ENCODE data around the gene ANO4. TPM values are rescaled to one million over a fixed set of nuclear protein-coding genes. Genes with fewer than 3 reads are reported as not detected.
A peak's percentile ranks its signal among the peaks of the same experiment; 100 is the strongest.

Gene ANO4
- total RNA-seq, 1 donor from 2014 or later, result 7.3 TPM

- no peak for DNase-seq (ENCODE audit: extremely low spot score, unreplicated experiment)
- Mint-ChIP-seq H3K27ac (no peak overlapping the region), H3K36me3 (no peaks in the 10 kb centered on the region), H3K27me3 (peaks cover 10% of the 10 kb centered on the region), H3K9me3 (peaks cover 6% of the 10 kb centered on the region), H3K4me3 (no peak overlapping the region), H3K4me1 (ENCODE audit: unreplicated experiment) (no peaks in the 10 kb centered on the region)
- TF ChIP-seq CTCF (conservative IDR thresholded peaks at IDR 0.05), result no peak
These were observed 76.7 kb downstream of the ANO4 start for GRCh38 chr12:100871195-100871734.

- Mint-ChIP-seq H3K9me3 (peaks cover 6% of the 10 kb centered on the region), H3K27ac (no peak overlapping the region), H3K27me3 (peaks cover 22% of the 10 kb centered on the region), H3K36me3 (no peaks in the 10 kb centered on the region), H3K4me3 (no peak overlapping the region), H3K4me1 (ENCODE audit: unreplicated experiment) (no peaks in the 10 kb centered on the region)
- no peak for DNase-seq (ENCODE audit: extremely low spot score, unreplicated experiment)
- no peak for TF ChIP-seq CTCF (conservative IDR thresholded peaks at IDR 0.05)
These were observed 80.6 kb downstream of the ANO4 start for GRCh38 chr12:100875156-100875555.

- no peak for TF ChIP-seq CTCF (conservative IDR thresholded peaks at IDR 0.05)
These were observed 81.2 kb downstream of the ANO4 start for GRCh38 chr12:100875771-100876170.

GRCh38 chr12:100877776-100878175 lies 83.2 kb downstream of the ANO4 start:
- Mint-ChIP-seq H3K36me3 (no peaks in the 10 kb centered on the region), H3K27me3 (peaks cover 22% of the 10 kb centered on the region), H3K27ac (no peak overlapping the region), H3K4me1 (ENCODE audit: unreplicated experiment) (no peaks in the 10 kb centered on the region), H3K4me3 (no peak overlapping the region), H3K9me3 (peaks cover 6% of the 10 kb centered on the region)
- peak; percentile 65 for TF ChIP-seq CTCF (conservative IDR thresholded peaks at IDR 0.05)
- no peak for DNase-seq (ENCODE audit: extremely low spot score, unreplicated experiment)

More at GRCh38 chr12:100875771-100876170, 81.2 kb downstream of the ANO4 start:
- DNase-seq (ENCODE audit: extremely low spot score, unreplicated experiment), result no peak
- Mint-ChIP-seq H3K4me3 (no peak overlapping the region), H3K36me3 (no peaks in the 10 kb centered on the region), H3K9me3 (peaks cover 6% of the 10 kb centered on the region), H3K4me1 (ENCODE audit: unreplicated experiment) (no peaks in the 10 kb centered on the region), H3K27ac (no peak overlapping the region), H3K27me3 (peaks cover 22% of the 10 kb centered on the region)

- TF ChIP-seq CTCF (conservative IDR thresholded peaks at IDR 0.05), result no peak
- DNase-seq (ENCODE audit: extremely low spot score, unreplicated experiment), result no peak
- Mint-ChIP-seq H3K27ac (no peak overlapping the region), H3K27me3 (peaks cover 32% of the 10 kb centered on the region), H3K36me3 (no peaks in the 10 kb centered on the region), H3K9me3 (no peaks in the 10 kb centered on the region), H3K4me3 (no peak overlapping the region), H3K4me1 (ENCODE audit: unreplicated experiment) (no peaks in the 10 kb centered on the region)
These were observed 100.6 kb downstream of the ANO4 start for GRCh38 chr12:100895192-100895591.

GRCh38 chr12:100896192-100896591 lies 101.6 kb downstream of the ANO4 start:
- Mint-ChIP-seq H3K27me3 (peaks cover 32% of the 10 kb centered on the region), H3K9me3 (no peaks in the 10 kb centered on the region), H3K4me3 (no peak overlapping the region), H3K27ac (no peak overlapping the region), H3K4me1 (ENCODE audit: unreplicated experiment) (no peaks in the 10 kb centered on the region), H3K36me3 (no peaks in the 10 kb centered on the region)
- TF ChIP-seq CTCF (conservative IDR thresholded peaks at IDR 0.05), result no peak
- no peak for DNase-seq (ENCODE audit: extremely low spot score, unreplicated experiment)

All from type B pancreatic cell (in vitro differentiated cells).